Measurements from ENCODE around the gene TPPP2.
"Not testable (repeated sequence)": the region's sequence is repeated elsewhere in the genome, so short reads cannot be mapped to it uniquely, and the experiment has no call there.

Gene TPPP2

DNA sequence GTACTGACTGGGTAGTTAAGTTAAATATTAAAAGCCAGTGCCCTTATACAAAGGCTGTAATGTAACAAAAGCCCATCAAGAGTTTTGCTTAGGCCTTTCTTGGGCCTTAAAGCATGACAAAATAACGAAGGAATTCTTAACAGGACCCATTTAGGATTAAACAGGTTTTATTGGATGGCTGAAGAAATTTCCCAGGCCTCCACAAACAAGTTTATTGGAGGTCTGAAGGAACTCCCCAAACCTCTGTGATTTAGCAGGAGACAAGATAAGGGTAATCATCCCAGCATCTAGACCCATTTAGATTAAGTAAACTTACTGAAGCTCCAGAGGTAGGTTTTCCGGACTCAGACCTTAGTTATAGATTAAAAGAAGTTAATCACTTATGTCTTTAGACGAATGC, 20.3 kb upstream of the TPPP2 start:
- not testable (repeated sequence) for H3K4me3 ChIP-seq (ENCODE audit: insufficient read depth in 1 of 2, low read depth in 1 of 2, low read length in 2 of 2)
- WGBS = 50% methylated on average over 1 of the region's 3 CpGs

DNA sequence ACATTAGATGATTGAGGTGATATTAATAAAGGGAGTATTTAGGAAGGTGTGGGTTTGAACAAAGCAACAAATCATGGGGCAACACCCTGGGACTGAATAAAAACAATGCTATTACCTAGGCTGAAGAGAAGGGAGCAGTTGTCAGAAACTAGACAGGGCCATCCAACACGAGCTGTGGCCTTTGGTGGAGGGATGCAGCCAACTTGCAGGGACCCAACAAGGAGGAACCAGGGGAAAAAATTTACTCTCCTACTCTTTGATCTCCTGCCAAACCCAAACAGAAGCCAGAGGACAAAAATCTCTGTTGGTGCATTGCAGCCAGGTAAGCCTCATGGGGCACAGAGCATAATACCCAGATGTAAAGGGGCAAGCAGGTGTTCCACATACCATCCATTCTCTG, 18.9 kb upstream of the TPPP2 start:
- no peak overlapping the region for H3K23ac ChIP-seq (ENCODE audit: low read length in 2 of 2)
- H2BK5ac ChIP-seq (ENCODE audit: low read depth, low read length, poor library complexity, severe bottlenecking) = no peak overlapping the region
- H3K4me3 ChIP-seq (ENCODE audit: insufficient read depth in 1 of 2, low read depth in 1 of 2, low read length in 2 of 2) = no peak overlapping the region
- H3K27ac ChIP-seq (ENCODE audit: low read length, poor library complexity, severe bottlenecking) = no peak overlapping the region
- H3K27me3 ChIP-seq (ENCODE audit: control insufficient read depth in 1 of 2, insufficient read depth in 1 of 2, low read length in 2 of 2) = peaks cover 20 to 35% of the 10 kb centered on the region in 2 experiments
- 48% methylated on average over 1 of the region's 1 CpG for WGBS
- H4K8ac ChIP-seq (ENCODE audit: low read length) = no peak overlapping the region
- no peak overlapping the region for H3K9ac ChIP-seq (ENCODE audit: low read length)
- no peak overlapping the region for H2BK120ac ChIP-seq (ENCODE audit: low read depth, low read length)
- no peak for DNase-seq
- peaks cover 2% of the 10 kb centered on the region for H3K4me1 ChIP-seq (ENCODE audit: control insufficient read depth, insufficient read depth, low read depth, low read length)
- H3K79me1 ChIP-seq (replicated peaks; ENCODE audit: low read length, poor library complexity, severe bottlenecking) = no peaks in the 10 kb centered on the region
- no peak overlapping the region for H2AK5ac ChIP-seq (ENCODE audit: low read length, severe bottlenecking)
- no peak overlapping the region for H3K4ac ChIP-seq (ENCODE audit: low read depth in 1 of 2, low read length in 2 of 2)
- H2BK12ac ChIP-seq (ENCODE audit: low read length in 2 of 2) = no peak overlapping the region
- H2AFZ ChIP-seq (ENCODE audit: low read depth, low read length) = no peak overlapping the region
- H2BK15ac ChIP-seq (ENCODE audit: low read depth, poor library complexity, severe bottlenecking) = no peak overlapping the region
- no peak overlapping the region for H3K14ac ChIP-seq (ENCODE audit: low read length in 2 of 2)
- no peak overlapping the region for H4K91ac ChIP-seq (ENCODE audit: low read length)
- no peaks in the 10 kb centered on the region for H3K36me3 ChIP-seq (ENCODE audit: control insufficient read depth in 1 of 2, insufficient read depth in 2 of 2, low read depth in 1 of 2, low read length in 2 of 2)
- no peak overlapping the region for H3K4me2 ChIP-seq (ENCODE audit: low read length, poor library complexity, severe bottlenecking)
- no peaks in the 10 kb centered on the region for H3K9me3 ChIP-seq (ENCODE audit: control insufficient read depth, low read length)
- no peak overlapping the region for H3K18ac ChIP-seq (ENCODE audit: low read depth in 1 of 2, low read length in 2 of 2)

More for the DNA sequence above, 20.3 kb upstream of the TPPP2 start:
- peaks cover 20 to 35% of the 10 kb centered on the region in 2 experiments for H3K27me3 ChIP-seq (ENCODE audit: control insufficient read depth in 1 of 2, insufficient read depth in 1 of 2, low read length in 2 of 2)
- not testable (repeated sequence) for H3K9ac ChIP-seq (ENCODE audit: low read length); H3K9me3 ChIP-seq (ENCODE audit: control insufficient read depth, low read length); H2BK120ac ChIP-seq (ENCODE audit: low read depth, low read length); DNase-seq; H3K4ac ChIP-seq (ENCODE audit: low read depth in 1 of 2, low read length in 2 of 2); H3K79me1 ChIP-seq (replicated peaks; ENCODE audit: low read length, poor library complexity, severe bottlenecking); H2AK5ac ChIP-seq (ENCODE audit: low read length, severe bottlenecking); H4K8ac ChIP-seq (ENCODE audit: low read length); H3K23ac ChIP-seq (ENCODE audit: low read length in 2 of 2); H2BK5ac ChIP-seq (ENCODE audit: low read depth, low read length, poor library complexity, severe bottlenecking); H3K36me3 ChIP-seq (ENCODE audit: control insufficient read depth in 1 of 2, insufficient read depth in 2 of 2, low read depth in 1 of 2, low read length in 2 of 2); H2BK15ac ChIP-seq (ENCODE audit: low read depth, poor library complexity, severe bottlenecking); H2AFZ ChIP-seq (ENCODE audit: low read depth, low read length); H2BK12ac ChIP-seq (ENCODE audit: low read length in 2 of 2); H3K4me1 ChIP-seq (ENCODE audit: control insufficient read depth, insufficient read depth, low read depth, low read length); H3K14ac ChIP-seq (ENCODE audit: low read length in 2 of 2); H3K27ac ChIP-seq (ENCODE audit: low read length, poor library complexity, severe bottlenecking); H3K4me2 ChIP-seq (ENCODE audit: low read length, poor library complexity, severe bottlenecking); H4K91ac ChIP-seq (ENCODE audit: low read length); H3K18ac ChIP-seq (ENCODE audit: low read depth in 1 of 2, low read length in 2 of 2)

DNA sequence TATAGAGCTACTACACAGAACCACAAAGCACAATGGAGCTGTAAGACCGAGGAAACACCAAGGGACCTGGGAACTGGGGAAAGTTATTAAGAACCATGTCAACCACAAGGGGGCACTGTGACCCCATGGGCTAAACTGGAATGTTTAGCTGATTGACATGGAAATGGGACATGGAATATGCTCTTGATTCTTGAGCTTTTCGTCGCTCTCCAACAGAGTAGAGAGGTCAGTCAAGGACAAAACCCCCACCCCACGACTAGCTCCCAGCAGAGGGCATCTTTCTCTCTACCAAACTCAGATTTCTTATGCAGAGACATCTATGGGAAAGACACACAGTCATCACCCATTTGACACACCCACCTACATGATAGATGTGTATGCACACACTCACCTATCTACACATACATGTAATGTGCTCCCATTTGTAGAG, 15.2 kb upstream of the TPPP2 start:
- H3K79me1 ChIP-seq (replicated peaks; ENCODE audit: low read length, poor library complexity, severe bottlenecking) = no peaks in the 10 kb centered on the region
- no peak overlapping the region for H2BK15ac ChIP-seq (ENCODE audit: low read depth, poor library complexity, severe bottlenecking)
- no peak overlapping the region for H3K4me2 ChIP-seq (ENCODE audit: low read length, poor library complexity, severe bottlenecking)
- H3K23ac ChIP-seq (ENCODE audit: low read length in 2 of 2) = no peak overlapping the region
- peak; percentile 85 for DNase-seq
- no peak overlapping the region for H4K91ac ChIP-seq (ENCODE audit: low read length)
- H3K4me3 ChIP-seq (ENCODE audit: insufficient read depth in 1 of 2, low read depth in 1 of 2, low read length in 2 of 2) = no peak overlapping the region
- no peak overlapping the region for H2AK5ac ChIP-seq (ENCODE audit: low read length, severe bottlenecking)
- H2BK120ac ChIP-seq (ENCODE audit: low read depth, low read length) = no peak overlapping the region
- H3K9me3 ChIP-seq (ENCODE audit: control insufficient read depth, low read length) = no peaks in the 10 kb centered on the region
- H3K4ac ChIP-seq (ENCODE audit: low read depth in 1 of 2, low read length in 2 of 2) = no peak overlapping the region
- no peak overlapping the region for H3K18ac ChIP-seq (ENCODE audit: low read depth in 1 of 2, low read length in 2 of 2)
- no peak overlapping the region for H2AFZ ChIP-seq (ENCODE audit: low read depth, low read length)
- WGBS = 5% methylated on average over 4 of the region's 4 CpGs
- no peak overlapping the region for H3K27ac ChIP-seq (ENCODE audit: low read length, poor library complexity, severe bottlenecking)
- peaks cover 24 to 51% of the 10 kb centered on the region in 2 experiments for H3K27me3 ChIP-seq (ENCODE audit: control insufficient read depth in 1 of 2, insufficient read depth in 1 of 2, low read length in 2 of 2)
- no peak overlapping the region for H3K14ac ChIP-seq (ENCODE audit: low read length in 2 of 2)
- H4K8ac ChIP-seq (ENCODE audit: low read length) = no peak overlapping the region
- H2BK5ac ChIP-seq (ENCODE audit: low read depth, low read length, poor library complexity, severe bottlenecking) = no peak overlapping the region
- peaks cover 3% of the 10 kb centered on the region for H3K4me1 ChIP-seq (ENCODE audit: control insufficient read depth, insufficient read depth, low read depth, low read length)
- no peak overlapping the region for H3K9ac ChIP-seq (ENCODE audit: low read length)
- H2BK12ac ChIP-seq (ENCODE audit: low read length in 2 of 2) = no peak overlapping the region
- no peaks in the 10 kb centered on the region for H3K36me3 ChIP-seq (ENCODE audit: control insufficient read depth in 1 of 2, insufficient read depth in 2 of 2, low read depth in 1 of 2, low read length in 2 of 2)

DNA sequence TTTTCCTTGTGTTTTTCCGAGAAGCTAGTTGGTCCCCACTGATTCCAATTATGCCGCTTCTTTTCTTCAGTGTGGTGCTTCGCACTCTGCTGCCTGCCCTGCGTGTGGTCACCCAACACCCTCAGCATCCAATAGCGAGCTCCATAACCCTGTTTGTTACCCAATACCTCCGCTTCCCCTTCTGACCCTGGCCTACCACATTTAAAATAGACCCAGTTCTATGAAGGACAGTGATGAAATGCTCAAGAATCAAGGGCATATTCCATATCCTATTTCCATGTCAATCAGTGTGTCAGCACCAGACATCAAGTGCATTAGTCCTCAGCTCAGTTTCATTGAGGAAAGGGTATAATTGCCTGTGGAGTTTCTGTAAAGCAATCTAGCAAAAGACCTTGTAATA, 14.7 kb upstream of the TPPP2 start:
- Histone ChIP-seq H3K79me1 (replicated peaks; ENCODE audit: low read length, poor library complexity, severe bottlenecking) (no peaks in the 10 kb centered on the region), H2AK5ac (ENCODE audit: low read length, severe bottlenecking) (no peak overlapping the region), H3K4me1 (ENCODE audit: control insufficient read depth, insufficient read depth, low read depth, low read length) (peaks cover 3% of the 10 kb centered on the region), H3K9ac (ENCODE audit: low read length) (no peak overlapping the region), H3K27ac (ENCODE audit: low read length, poor library complexity, severe bottlenecking) (no peak overlapping the region), H3K4ac (ENCODE audit: low read depth in 1 of 2, low read length in 2 of 2) (no peak overlapping the region), H3K4me2 (ENCODE audit: low read length, poor library complexity, severe bottlenecking) (no peak overlapping the region), H3K18ac (ENCODE audit: low read depth in 1 of 2, low read length in 2 of 2) (no peak overlapping the region), H4K91ac (ENCODE audit: low read length) (no peak overlapping the region), H3K9me3 (ENCODE audit: control insufficient read depth, low read length) (no peaks in the 10 kb centered on the region), H3K23ac (ENCODE audit: low read length in 2 of 2) (no peak overlapping the region), H3K36me3 (ENCODE audit: control insufficient read depth in 1 of 2, insufficient read depth in 2 of 2, low read depth in 1 of 2, low read length in 2 of 2) (no peaks in the 10 kb centered on the region), H2BK12ac (ENCODE audit: low read length in 2 of 2) (no peak overlapping the region), H3K4me3 (ENCODE audit: insufficient read depth in 1 of 2, low read depth in 1 of 2, low read length in 2 of 2) (no peak overlapping the region), H2AFZ (ENCODE audit: low read depth, low read length) (no peak overlapping the region), H2BK120ac (ENCODE audit: low read depth, low read length) (no peak overlapping the region), H2BK15ac (ENCODE audit: low read depth, poor library complexity, severe bottlenecking) (no peak overlapping the region), H3K14ac (ENCODE audit: low read length in 2 of 2) (no peak overlapping the region), H2BK5ac (ENCODE audit: low read depth, low read length, poor library complexity, severe bottlenecking) (no peak overlapping the region), H4K8ac (ENCODE audit: low read length) (no peak overlapping the region), H3K27me3 (ENCODE audit: control insufficient read depth in 1 of 2, insufficient read depth in 1 of 2, low read length in 2 of 2) (peaks cover 25 to 52% of the 10 kb centered on the region in 2 experiments)
- 86% methylated on average over 6 of the region's 6 CpGs for WGBS
- DNase-seq = no peak

Measured in mesenchymal stem cell (in vitro differentiated cells and primary cell).